Measurements from ENCODE around the gene COMT. TPM values are rescaled to one million over a fixed set of nuclear protein-coding genes. Genes with fewer than 3 reads are reported as not detected.

COMT gene
- total RNA-seq, 4 donors from 2014 or later: 166 to 214 (median 180) TPM

DNA sequence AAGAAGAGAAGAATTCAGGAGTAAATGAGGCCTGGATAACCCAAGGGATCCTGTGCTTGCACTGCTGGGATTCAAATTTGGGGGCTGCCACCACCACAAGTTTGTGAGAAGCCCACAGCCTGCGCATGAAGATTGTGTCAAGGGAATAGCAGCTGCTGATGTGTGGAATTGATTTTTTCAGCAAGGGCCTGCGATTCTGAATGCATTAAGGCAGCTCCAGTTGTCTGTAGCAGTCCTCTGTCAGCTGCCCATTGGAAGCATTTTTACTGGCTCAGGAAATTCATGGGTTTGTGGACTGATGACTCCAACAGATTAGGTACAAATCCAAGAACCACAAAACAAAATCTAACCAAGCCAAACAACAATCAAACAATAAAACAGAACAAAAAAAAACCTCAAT lies 61.1 kb downstream of the COMT start:
- DNase-seq (ENCODE audit: low spot score): no peak
- no peak for ATAC-seq (ENCODE audit: low FRiP score)
- TF ChIP-seq, protein P1, sequence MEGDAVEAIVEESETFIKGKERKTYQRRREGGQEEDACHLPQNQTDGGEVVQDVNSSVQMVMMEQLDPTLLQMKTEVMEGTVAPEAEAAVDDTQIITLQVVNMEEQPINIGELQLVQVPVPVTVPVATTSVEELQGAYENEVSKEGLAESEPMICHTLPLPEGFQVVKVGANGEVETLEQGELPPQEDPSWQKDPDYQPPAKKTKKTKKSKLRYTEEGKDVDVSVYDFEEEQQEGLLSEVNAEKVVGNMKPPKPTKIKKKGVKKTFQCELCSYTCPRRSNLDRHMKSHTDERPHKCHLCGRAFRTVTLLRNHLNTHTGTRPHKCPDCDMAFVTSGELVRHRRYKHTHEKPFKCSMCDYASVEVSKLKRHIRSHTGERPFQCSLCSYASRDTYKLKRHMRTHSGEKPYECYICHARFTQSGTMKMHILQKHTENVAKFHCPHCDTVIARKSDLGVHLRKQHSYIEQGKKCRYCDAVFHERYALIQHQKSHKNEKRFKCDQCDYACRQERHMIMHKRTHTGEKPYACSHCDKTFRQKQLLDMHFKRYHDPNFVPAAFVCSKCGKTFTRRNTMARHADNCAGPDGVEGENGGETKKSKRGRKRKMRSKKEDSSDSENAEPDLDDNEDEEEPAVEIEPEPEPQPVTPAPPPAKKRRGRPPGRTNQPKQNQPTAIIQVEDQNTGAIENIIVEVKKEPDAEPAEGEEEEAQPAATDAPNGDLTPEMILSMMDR (IDR thresholded peaks at IDR 0.05): no peak

DNA sequence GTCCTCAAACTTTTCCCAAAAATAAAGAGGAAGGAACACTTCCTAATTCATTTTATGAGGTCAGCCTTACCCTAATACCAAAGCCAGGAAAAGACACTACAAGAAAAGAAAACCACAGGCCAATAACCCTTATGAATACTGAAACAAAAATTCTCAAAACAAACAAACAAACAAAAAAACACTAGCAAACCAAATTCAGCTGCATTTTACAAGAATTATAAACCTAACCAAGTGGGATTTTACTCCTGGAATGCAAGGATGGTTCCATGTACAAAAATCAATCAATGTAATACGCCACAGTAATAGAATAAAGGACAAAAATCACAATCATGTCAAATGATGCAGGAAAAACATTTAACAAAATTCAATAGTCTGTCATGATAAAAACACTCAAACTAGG lies 61.7 kb downstream of the COMT start:
- no peak for ATAC-seq (ENCODE audit: low FRiP score)
- no peak for DNase-seq (ENCODE audit: low spot score)
- TF ChIP-seq, protein P1 (IDR thresholded peaks at IDR 0.05): no peak

DNA sequence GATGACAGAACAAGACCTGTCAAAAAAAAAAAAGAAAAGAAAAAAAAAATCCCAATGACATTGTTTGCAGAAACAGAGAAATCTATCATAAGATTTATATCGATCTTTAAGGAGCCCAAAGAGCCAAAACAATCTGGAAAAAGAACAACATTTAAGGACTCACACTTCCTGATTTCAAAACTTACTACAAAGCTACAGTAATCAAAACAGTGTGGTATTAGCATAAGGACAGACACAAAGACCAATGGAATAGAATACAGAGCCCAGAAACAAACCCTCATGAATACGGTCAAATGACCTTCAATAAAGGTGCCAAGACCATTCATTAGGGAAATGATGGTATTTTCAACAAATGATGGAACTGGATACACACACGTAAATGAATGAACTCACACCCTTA lies 62.9 kb downstream of the COMT start:
- DNase-seq (ENCODE audit: low spot score) (no peak), ATAC-seq (ENCODE audit: low FRiP score) (no peak)
- TF ChIP-seq, protein P1 (IDR thresholded peaks at IDR 0.05): no peak

DNA sequence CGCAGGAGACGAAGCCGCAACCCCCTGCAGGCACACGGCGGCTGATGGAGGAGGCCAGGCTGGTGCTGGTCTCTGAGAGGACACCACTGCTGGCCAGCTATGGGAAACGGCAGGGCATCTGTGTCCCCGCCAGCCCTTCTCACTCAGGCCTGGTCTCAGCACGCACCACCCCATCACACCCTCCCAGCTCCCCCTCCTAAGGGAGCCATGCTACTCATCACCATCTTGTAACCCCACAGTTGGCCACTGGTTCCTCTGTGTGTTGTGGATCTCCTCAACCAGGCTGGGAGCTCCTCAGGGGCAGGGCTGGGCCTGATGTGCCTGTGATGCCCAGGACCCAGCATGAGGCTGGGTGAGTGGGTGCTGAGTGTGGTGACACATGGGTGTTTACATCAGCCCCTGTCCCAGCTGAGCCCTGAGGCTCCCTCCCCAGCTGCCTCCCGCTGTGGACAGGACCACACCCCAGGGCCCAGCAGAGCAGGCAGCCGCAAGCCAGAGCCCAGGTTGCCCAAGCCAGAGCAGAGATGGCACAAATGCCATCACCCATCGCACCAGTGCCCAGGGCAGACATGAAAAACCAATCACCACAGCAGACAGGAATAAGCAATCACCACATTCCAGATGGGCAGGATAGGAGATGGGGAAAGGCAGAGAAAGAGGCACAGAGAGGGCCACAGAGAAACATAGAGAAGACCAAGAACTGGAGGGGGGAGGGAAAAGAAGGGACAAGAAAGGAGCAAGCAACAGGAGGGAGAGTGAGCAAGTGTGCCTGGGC lies 66.8 kb downstream of the COMT start:
- TF ChIP-seq, protein P1 (IDR thresholded peaks at IDR 0.05): no peak
- DNase-seq (ENCODE audit: low spot score) (no peak), ATAC-seq (ENCODE audit: low FRiP score) (no peak)

DNA sequence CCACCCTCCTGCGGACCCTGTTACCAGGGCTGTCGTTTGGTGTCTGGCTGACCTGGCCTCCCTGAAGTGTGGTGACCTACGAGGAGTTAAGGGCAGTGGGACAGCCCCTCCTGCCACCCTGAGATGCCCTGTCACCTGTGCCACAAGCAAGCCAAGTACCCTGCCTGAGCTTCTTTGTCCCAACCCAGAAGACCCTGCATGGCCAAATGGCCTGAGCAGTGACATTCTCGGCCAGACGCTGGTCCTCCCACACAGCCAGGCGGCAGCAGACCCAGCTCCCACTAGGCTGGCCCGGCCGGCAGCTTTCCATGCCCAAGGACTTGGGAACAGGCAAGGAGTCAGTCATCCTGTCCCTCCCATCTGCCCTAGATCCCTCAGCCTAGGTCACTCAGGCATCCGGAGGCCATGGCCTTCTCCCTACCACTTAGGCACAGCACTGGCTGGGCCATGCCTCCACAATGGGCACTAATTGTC lies 67.5 kb downstream of the COMT start:
- ATAC-seq (ENCODE audit: low FRiP score) (no peak), DNase-seq (ENCODE audit: low spot score) (no peak)
- TF ChIP-seq, protein P1 (IDR thresholded peaks at IDR 0.05): no peak

DNA sequence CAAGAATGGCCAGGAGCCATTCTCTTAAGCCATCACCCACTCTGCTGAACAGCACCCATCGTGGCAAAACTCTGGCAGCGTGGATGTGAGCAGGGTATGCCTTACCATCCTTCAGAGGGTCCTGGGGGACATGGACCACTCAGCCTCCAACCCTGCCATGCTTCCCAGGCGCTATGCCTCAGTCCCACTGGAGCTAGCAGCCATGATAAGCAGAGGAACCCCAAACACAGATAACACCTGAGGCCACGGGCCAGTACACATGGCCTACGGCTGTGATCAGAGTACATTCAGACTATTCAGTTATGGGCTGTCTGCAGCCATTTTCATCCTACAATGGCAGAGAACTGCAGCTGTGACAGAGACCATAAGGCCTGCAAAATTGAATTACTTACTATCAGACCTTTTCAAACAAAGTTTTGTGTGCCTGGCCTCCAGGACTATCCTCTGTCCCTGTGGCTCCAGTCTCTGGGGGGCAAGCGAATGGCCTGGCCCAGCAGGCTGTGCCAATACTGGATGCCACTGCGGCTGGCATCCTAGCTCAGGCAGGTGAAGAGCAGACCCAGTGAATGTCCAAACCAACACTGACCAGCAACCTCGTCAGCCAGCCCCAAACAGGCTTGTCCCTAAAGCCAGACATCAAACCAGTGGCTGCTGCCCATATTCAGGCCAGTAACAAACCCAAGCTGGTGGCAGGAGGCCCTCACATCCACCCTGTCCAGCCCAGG lies 68.2 kb downstream of the COMT start:
- no peak for DNase-seq (ENCODE audit: low spot score)
- no peak for ATAC-seq (ENCODE audit: low FRiP score)
- TF ChIP-seq, protein P1 (IDR thresholded peaks at IDR 0.05): no peak
